Colonic mucosa (tissue), 4 donors: ENCODE data around the gene TMEM129. TPM values are rescaled to one million over a fixed set of nuclear protein-coding genes. Genes with fewer than 3 reads are reported as not detected.
A peak's percentile ranks its signal among the peaks of the same experiment; 100 is the strongest.

Experiments used
- DNase-seq: peaks from one replicate; pipeline ENCODE4 v3.0.0-alpha.2; 2020
- H3K27ac ChIP-seq: fragments of 200-600 bp; one replicate; pipeline ENCODE4 v1.8.0; 2021
- H3K27me3 ChIP-seq: fragments of 200-600 bp; one replicate; pipeline ENCODE4 v1.8.0; 2021
- H3K36me3 ChIP-seq: fragments of 200-600 bp; one replicate; pipeline ENCODE4 v1.8.0; 2021
- H3K4me1 ChIP-seq: fragments of 200-600 bp; one replicate; pipeline ENCODE4 v1.8.0; 2021; ENCODE audit warnings: mild to moderate bottlenecking
- H3K4me3 ChIP-seq: fragments of 200-600 bp; one replicate; pipeline ENCODE4 v1.8.0; 2021
- H3K9ac ChIP-seq, 2 donors: one replicate each; pipeline ENCODE4 v1.7.0; 2013; ENCODE audit warnings: control low read depth in 2 of 2, low read depth in 2 of 2, low read length in 2 of 2
- H3K9me3 ChIP-seq: fragments of 200-600 bp; one replicate; pipeline ENCODE4 v1.8.0; 2021
- CTCF ChIP-seq: fragments of 200-600 bp; IDR thresholded peaks from one replicate; pipeline ENCODE4 v1.8.0; 2022; ENCODE audit warnings: antibody characterized with exemption, mild to moderate bottlenecking
- intact Hi-C: fragments of 100-400 bp; cut with DNase I; formaldehyde crosslinking; loops from one replicate; pipeline ENCODE4 v1.14.1; 2022
- total RNA-seq, 2 donors: library from RNA; stranded (reverse); fragmentation: NEBNext Ultra II Directional in 1 of 2; extraction: Animal tissue kit (Norgen Biotek cat#: 25700) in 1 of 2; gene quantifications; one replicate each; pipeline ENCODE4 v1.2.1, GENCODE V29; 2021
- donor health status: healthy.
- donor health status: DM: no; HTN: no; CAD: no.
- donor health status: DM: no; HTN: no; CAD: no.

The TMEM129 gene
- total RNA-seq, 2 donors from 2014 or later: 37.9 to 53.2 TPM

GRCh38 chr4:1726146-1726934 is 5.2 kb upstream of the TMEM129 start:
- H3K4me1 ChIP-seq: peaks cover 12% of the 10 kb centered on the region
- peak overlapping the region in 1 of 2 donors; percentile 16 for H3K9ac ChIP-seq
- H3K36me3 ChIP-seq: no peaks in the 10 kb centered on the region
- peak; percentile 100 for TF ChIP-seq CTCF
- peak overlapping the region; percentile 11 for H3K27ac ChIP-seq
- H3K27me3 ChIP-seq: no peaks in the 10 kb centered on the region
- H3K4me3 ChIP-seq: no peak overlapping the region
- DNase-seq: peak; percentile 95
- intact Hi-C loops: loop anchor here (5.0 to 10.0 kb wide), 2 partner anchors 34 to 372 kb away; no protein-coding TSS in a partner anchor
- no peaks in the 10 kb centered on the region for H3K9me3 ChIP-seq

GRCh38 chr4:1725521-1725920 is 4.4 kb upstream of the TMEM129 start:
- peaks cover 12% of the 10 kb centered on the region for H3K4me1 ChIP-seq
- DNase-seq: no peak
- no peak for TF ChIP-seq CTCF
- no peaks in the 10 kb centered on the region for H3K9me3 ChIP-seq
- no peak overlapping the region for H3K27ac ChIP-seq
- no peaks in the 10 kb centered on the region for H3K27me3 ChIP-seq
- H3K9ac ChIP-seq: no peak overlapping the region
- H3K4me3 ChIP-seq: no peak overlapping the region
- intact Hi-C loops: loop anchor here (5.0 to 10.0 kb wide), 2 partner anchors 33 to 371 kb away; no protein-coding TSS in a partner anchor
- H3K36me3 ChIP-seq: no peaks in the 10 kb centered on the region

- H3K27me3 ChIP-seq: no peaks in the 10 kb centered on the region
- TF ChIP-seq CTCF: no peak
- H3K27ac ChIP-seq: peak overlapping the region; percentile 72
- intact Hi-C loops: loop anchor here (10.0 kb wide), 1 partner anchor 368 kb away; no protein-coding TSS in a partner anchor
- DNase-seq: no peak
- H3K4me3 ChIP-seq: no peak overlapping the region
- H3K4me1 ChIP-seq: peaks cover 20% of the 10 kb centered on the region
- peak overlapping the region; percentile 16 to 64 for H3K9ac ChIP-seq
- H3K36me3 ChIP-seq: no peaks in the 10 kb centered on the region
- no peaks in the 10 kb centered on the region for H3K9me3 ChIP-seq
Observed at GRCh38 chr4:1723131-1723801, 2.1 kb upstream of the TMEM129 start.

GRCh38 chr4:1722551-1723118 is 1.5 kb upstream of the TMEM129 start:
- DNase-seq: no peak
- H3K4me1 ChIP-seq: peaks cover 20% of the 10 kb centered on the region
- H3K27ac ChIP-seq: peak overlapping the region; percentile 72
- intact Hi-C loops: loop anchor here (10.0 kb wide), 1 partner anchor 368 kb away; no protein-coding TSS in a partner anchor
- no peaks in the 10 kb centered on the region for H3K9me3 ChIP-seq
- peak overlapping the region; percentile 57 to 64 for H3K9ac ChIP-seq
- peak overlapping the region; percentile 87 for H3K4me3 ChIP-seq
- TF ChIP-seq CTCF: no peak
- H3K36me3 ChIP-seq: no peaks in the 10 kb centered on the region
- no peaks in the 10 kb centered on the region for H3K27me3 ChIP-seq
